IMR-90 (cell line): ENCODE data around the gene LFNG.

ENCODE experiments used
- BHLHE40 ChIP-seq: fragments of 150-350 bp; IDR thresholded peaks from 2 replicates; pipeline ENCODE4 v1.6.1; 2016; ENCODE audit warnings: mild to moderate bottlenecking, low read depth, low read length
- CEBPB ChIP-seq: IDR thresholded peaks from 2 replicates; pipeline ENCODE4 v1.6.1; 2012; ENCODE audit warnings: low read depth, low read length, improper control_type of control experiment
- MAFK ChIP-seq: IDR thresholded peaks from 2 replicates; pipeline ENCODE4 v1.6.1; 2012; ENCODE audit warnings: low read depth, low read length, improper control_type of control experiment
- POLR2A ChIP-seq: IDR thresholded peaks from 2 replicates; pipeline ENCODE4 v1.6.1; 2012; ENCODE audit warnings: mild to moderate bottlenecking, low read depth, low read length
- TF ChIP-seq, protein P1 (sequence below): conservative IDR thresholded peaks from 2 replicates; pipeline ENCODE4 v1.5.1; 2012; ENCODE audit warnings: mild to moderate bottlenecking, low read depth, low read length, improper control_type of control experiment

DNA sequence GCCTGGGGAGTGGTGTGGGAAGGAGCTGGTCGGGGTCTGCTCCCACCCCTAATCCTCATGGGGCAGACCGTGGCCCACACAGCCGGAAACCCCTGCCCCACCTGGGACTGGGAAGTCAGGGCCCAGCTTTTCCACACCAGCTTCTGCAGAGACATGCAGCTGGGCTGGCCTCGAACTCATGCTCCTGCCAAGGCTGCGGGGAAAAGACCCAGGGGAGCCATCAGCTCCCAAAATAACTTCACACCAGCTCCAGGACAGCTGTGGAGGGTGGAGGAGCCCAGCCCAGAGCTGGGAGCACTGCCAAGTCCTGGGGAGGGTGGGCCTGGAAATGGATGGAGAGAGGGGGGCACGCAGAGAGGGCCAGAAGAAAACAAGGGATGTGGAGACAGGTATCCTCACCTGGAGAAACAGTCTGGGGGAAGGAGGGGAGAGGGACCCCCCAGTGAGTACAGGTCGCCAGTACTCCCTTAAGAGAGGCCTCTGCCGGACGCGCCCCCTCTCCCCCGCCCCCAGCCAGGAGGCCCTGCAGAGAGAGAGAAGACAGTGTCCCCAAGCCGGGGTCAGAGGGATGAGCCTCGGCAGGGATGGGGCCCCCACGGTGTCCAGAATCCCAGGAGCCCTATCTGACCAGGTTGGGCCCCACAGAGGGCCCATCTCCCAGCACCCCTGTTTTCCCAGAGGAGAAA lies 31.8 kb upstream of the LFNG start:
- TF ChIP-seq, protein P1, sequence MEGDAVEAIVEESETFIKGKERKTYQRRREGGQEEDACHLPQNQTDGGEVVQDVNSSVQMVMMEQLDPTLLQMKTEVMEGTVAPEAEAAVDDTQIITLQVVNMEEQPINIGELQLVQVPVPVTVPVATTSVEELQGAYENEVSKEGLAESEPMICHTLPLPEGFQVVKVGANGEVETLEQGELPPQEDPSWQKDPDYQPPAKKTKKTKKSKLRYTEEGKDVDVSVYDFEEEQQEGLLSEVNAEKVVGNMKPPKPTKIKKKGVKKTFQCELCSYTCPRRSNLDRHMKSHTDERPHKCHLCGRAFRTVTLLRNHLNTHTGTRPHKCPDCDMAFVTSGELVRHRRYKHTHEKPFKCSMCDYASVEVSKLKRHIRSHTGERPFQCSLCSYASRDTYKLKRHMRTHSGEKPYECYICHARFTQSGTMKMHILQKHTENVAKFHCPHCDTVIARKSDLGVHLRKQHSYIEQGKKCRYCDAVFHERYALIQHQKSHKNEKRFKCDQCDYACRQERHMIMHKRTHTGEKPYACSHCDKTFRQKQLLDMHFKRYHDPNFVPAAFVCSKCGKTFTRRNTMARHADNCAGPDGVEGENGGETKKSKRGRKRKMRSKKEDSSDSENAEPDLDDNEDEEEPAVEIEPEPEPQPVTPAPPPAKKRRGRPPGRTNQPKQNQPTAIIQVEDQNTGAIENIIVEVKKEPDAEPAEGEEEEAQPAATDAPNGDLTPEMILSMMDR, result no peak
- TF ChIP-seq MAFK, result no peak
- TF ChIP-seq CEBPB, result no peak
- no peak for TF ChIP-seq BHLHE40
- no peak for TF ChIP-seq POLR2A
